IPS-18c (cell line): ENCODE data around the gene CACNA1S.

Source experiments
- H3K4me3 ChIP-seq: 2 replicates; pipeline ENCODE4 v1.7.0; 2013; ENCODE audit warnings: low read depth, mild to moderate bottlenecking, low read length, moderate library complexity; ENCODE audit not compliant: insufficient read depth
- H3K9me3 ChIP-seq: one replicate; pipeline ENCODE4 v1.6.1; 2013; ENCODE audit warnings: mild to moderate bottlenecking, low read length, moderate library complexity; ENCODE audit not compliant: control insufficient read depth, insufficient read depth

CACNA1S gene

DNA sequence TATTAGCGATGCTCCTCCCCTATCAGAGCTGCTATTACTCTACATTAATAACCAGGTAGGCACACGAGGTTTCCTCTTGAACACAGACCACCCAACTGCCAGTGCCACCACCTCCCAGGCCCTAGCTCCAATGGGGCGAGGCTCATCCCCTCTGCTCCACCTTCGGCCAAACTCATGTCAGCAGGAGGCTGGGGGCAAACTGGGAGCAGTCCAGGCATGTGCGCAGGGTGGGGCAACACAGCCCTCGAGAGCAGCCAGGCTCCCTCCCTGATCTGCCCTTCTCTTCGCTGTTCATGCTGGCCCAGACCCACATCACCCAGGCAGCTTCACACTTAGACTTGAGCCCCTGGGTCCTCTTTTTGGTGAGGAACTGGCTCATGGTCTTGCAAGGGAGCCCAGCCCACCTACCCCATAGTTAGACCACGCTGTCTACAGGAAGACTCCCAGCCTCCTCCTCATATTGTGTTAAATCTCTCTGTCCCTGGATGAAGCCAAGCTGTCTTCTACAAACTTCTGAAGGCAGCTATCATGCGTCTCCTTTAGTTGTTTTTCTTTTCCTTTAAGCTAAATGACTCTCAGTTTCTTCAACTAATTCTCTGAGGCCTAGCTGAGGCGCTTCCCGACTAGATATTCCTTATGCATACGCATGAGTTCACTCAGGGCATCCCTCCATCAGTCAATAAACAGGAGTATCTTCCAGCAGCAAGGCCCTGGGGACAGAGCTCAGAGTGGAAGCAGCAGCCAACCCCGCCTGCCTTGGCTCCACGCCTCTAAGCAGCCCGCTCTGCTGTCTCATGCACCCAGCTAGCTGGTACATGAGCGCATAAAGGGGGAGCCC lies 30.0 kb upstream of the CACNA1S start:
- H3K4me3 ChIP-seq = no peak overlapping the region
- no peaks in the 10 kb centered on the region for H3K9me3 ChIP-seq

GRCh38 chr1:201141418-201141817 lies 29.2 kb upstream of the CACNA1S start:
- Histone ChIP-seq H3K9me3 (no peaks in the 10 kb centered on the region), H3K4me3 (no peak overlapping the region)

DNA sequence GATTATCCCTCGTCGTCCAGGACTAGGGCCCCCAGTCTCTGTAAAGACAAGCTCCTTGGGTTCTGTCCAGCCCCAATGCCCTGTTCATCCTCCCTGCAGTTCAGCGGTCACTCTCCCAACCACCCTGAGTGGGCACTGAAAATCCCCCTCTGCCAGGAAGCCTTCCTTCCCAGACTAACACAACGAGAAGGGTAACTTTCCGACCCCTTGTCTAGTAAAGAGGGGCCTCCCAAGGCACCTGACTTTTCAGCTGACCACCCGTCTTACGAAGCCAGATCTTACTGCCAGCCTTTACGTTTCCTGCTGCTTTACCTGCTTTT lies 28.7 kb upstream of the CACNA1S start:
- H3K9me3 ChIP-seq = no peaks in the 10 kb centered on the region
- H3K4me3 ChIP-seq = no peak overlapping the region

GRCh38 chr1:201140235-201140940 lies 28.2 kb upstream of the CACNA1S start:
- Histone ChIP-seq H3K9me3 (no peaks in the 10 kb centered on the region), H3K4me3 (no peak overlapping the region)

GRCh38 chr1:201139756-201140155 lies 27.5 kb upstream of the CACNA1S start:
- H3K4me3 ChIP-seq = no peak overlapping the region
- peaks cover 2% of the 10 kb centered on the region for H3K9me3 ChIP-seq

DNA sequence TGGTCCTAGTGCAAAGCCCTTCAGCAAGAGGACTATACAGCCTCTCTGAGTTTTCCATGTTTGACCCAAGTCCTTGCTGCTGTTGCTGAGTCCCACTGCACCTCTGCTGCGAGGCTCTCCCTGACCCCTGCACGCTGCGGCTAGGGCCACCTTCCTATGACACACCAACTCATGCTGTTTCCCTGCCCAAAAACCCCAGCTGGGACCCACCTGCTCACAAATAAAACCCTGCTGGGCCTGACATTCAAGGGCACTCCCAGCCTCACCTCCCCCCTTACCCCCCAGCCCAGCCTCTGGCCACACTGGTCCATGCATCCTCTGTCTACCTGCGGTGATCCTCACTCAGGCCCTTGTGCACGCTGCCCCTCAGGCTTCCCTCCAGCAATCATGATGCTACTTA lies 27.1 kb upstream of the CACNA1S start:
- H3K9me3 ChIP-seq = peaks cover 3% of the 10 kb centered on the region
- no peak overlapping the region for H3K4me3 ChIP-seq

GRCh38 chr1:201138311-201138840 lies 26.1 kb upstream of the CACNA1S start:
- no peak overlapping the region for H3K4me3 ChIP-seq

DNA sequence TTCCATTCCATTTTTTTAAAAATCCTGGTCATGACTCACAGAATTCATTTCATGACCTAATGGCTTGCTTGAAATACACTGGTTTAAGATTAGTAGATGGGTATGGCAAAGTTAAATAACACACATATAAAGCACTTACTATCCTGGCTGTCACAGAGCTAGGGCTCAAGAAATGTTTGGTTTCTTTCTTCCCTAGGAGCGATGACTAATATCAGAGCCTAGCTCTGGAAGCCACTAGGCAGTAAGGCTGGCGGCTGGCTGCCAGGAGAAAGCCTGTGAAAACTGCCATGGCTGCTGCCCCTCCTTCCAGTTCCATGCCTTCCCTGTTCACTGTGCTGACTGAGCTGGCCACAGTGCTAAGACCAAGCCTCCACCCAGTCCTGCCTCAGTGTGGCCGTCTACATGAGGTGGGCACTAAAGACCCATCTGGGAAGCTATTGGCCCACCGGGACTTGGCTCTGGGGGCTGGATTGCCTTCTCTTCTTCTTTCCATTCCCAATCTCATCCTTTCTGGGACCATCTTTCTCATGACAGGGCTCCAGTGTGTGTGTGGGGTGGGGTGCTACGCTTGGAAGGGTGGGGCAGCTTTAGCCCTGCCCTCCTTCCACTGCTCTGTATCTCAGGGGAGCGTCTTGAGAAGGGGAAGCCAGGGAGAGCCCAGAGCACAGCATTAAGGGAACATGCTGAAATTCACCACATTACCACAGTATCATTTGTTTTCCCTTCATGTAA lies 25.5 kb upstream of the CACNA1S start:
- peaks cover 5% of the 10 kb centered on the region for H3K9me3 ChIP-seq
- H3K4me3 ChIP-seq = no peak overlapping the region

More at GRCh38 chr1:201138311-201138840, 26.1 kb upstream of the CACNA1S start:
- peaks cover 3% of the 10 kb centered on the region for H3K9me3 ChIP-seq

DNA sequence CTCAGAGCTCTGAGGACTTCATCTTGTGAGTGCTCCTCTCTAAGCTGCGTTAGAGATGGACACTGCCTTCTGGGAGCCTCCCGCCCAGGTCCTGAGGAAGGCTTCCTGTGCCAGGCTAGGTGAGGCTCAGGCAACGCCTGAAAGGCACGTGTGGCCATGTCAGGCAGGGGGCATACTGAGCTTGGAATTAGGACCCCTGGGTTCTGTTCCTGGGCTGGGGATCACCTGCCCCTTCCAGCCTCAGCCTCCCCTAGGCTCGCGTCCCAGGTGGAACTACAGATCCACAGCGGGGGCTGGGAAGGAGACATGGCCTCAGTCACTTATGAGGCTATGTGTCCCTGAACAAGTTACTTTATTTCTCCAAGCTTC lies 24.8 kb upstream of the CACNA1S start:
- Histone ChIP-seq H3K4me3 (no peak overlapping the region), H3K9me3 (peaks cover 5% of the 10 kb centered on the region)

DNA sequence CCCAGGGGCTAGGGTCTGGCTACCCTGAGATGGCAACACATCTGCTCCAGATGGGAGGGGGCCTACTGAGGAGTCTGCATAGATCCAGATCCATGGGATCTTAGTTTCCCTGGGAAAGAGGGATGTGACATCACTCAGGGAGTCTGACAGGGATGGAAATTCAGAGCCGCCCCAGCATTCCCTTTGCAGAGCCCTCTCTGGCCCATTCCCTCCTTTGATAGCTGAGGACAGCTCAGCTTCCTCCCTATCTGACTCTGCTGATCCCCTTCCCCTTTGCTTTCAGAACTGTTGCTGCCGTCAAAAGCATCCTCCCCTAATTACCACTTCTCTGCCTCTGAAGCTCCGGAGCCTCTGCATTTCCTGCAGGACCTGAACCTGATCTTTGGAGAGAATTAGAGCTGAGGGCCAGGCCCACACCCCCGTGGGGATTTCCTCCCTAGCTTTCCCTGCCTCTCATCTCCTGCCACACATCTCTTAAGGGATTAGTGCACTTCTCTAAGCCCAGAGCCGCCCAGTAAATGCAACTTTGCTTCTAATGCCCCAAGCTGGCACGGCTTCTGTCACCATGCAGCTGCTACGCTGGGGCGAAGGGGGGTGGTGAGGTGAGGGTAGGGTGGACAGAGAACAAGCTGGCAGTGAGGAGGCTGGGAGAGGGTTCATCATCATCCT lies 24.3 kb upstream of the CACNA1S start:
- Histone ChIP-seq H3K4me3 (no peak overlapping the region), H3K9me3 (peaks cover 6% of the 10 kb centered on the region)

DNA sequence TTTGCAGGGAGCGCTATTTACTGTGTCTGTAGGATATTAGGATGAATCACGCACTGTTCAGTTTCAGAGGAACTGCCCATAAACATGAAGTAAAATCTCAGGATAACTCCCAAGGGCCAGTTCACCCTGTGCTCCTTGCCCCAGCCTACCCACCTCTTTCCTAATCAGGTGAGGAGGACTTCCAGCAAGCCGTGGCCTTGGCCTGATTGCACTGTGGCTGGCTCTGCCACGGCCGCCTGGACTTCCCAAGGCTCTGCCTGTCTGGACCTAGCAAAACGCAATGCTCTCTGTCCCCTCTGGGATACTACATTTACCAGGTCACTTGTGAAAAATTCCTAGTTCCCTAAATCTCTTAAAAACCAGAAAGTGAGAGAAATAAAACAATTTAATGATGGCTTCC lies 22.2 kb upstream of the CACNA1S start:
- Histone ChIP-seq H3K9me3 (peaks cover 8% of the 10 kb centered on the region), H3K4me3 (no peak overlapping the region)

DNA sequence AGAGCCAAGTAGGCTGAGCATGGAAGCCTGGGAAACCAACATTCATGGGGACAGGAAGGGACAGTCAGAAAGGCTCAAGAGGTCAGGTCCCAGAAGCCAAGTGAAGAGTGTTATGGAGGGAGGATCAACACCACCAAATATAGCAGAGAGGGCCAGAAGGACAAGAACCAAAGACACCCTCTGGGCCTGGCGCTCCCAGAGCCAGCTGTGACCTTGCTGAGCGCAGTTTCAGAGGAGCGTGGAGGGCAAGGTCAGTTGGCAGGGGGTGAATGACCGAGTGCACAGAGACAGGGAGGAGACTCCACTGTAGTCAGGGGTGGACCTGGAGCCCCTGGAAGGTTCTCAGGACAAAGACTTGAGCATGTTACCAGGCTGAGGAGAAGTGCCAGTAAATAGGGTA lies 19.2 kb upstream of the CACNA1S start:
- Histone ChIP-seq H3K4me3 (no peak overlapping the region), H3K9me3 (peaks cover 8% of the 10 kb centered on the region)

- no peak overlapping the region for H3K4me3 ChIP-seq
Measured at GRCh38 chr1:201128962-201129361, 16.7 kb upstream of the CACNA1S start.

GRCh38 chr1:201128476-201128875 lies 16.2 kb upstream of the CACNA1S start:
- H3K9me3 ChIP-seq = peaks cover 5% of the 10 kb centered on the region
- H3K4me3 ChIP-seq = no peak overlapping the region

More at GRCh38 chr1:201128962-201129361, 16.7 kb upstream of the CACNA1S start:
- H3K9me3 ChIP-seq = peaks cover 5% of the 10 kb centered on the region

GRCh38 chr1:201127755-201128455 lies 15.7 kb upstream of the CACNA1S start:
- peaks cover 4% of the 10 kb centered on the region for H3K9me3 ChIP-seq
- no peak overlapping the region for H3K4me3 ChIP-seq

DNA sequence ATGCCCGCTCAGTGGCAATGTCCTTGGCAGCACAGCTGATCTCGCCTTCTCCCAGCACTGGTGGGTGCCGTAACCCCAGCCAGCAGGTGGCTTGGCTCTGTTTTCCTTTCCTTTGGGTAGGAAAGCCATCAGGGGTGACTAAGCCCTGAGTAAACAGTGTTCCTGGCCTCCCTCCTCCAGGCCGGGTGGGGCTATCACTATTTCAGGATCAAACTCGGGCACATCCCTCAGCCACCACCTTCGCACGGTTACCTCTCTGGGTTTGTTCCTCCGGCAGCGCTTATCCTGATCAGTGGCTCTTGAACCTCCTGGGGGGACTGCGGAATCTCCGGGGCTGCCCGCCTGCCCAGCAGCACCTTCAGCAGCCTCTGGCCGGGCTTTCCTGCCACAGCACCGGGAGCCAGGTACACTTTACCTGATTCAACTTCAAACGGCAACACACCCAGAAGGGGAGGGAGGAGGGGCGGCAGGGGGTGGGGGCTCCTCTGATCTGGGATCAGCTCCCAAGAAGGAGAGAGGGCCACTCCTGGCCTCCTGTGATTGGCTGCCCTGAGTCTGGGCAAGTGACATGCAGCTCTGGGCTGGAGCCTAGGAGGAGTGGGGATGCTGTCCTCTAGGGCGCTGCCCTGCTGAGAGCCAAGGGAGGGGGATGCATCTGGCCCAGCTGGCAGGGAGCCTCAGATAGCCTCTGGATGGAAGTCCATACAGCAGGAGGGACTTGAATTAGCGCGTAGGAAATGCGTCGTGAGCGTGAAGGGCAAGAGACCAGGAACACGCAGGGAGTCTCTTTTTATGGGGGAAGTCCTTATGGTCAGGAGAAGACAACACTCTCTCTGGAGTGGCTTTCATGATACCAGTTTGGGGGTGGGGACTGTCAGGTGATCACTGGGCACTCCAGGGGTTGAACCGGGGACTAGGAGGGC lies 14.9 kb upstream of the CACNA1S start, which contains the start of gene ASCL5:
Gene ASCL5 (minus strand): TSS at position 353 of the 923 bp plus-strand sequence. CDS start 11,812 bp downstream, outside the sequence.
- peaks cover 3% of the 10 kb centered on the region for H3K9me3 ChIP-seq
- H3K4me3 ChIP-seq = peak within 1 kb of the TSS; percentile 24; the same call in 1 of the 2 replicates
